ENCODE results near the gene DDX60. TPM values are rescaled to one million over a fixed set of nuclear protein-coding genes. Genes with fewer than 3 reads are reported as not detected.
"Not testable (repeated sequence)": the region's sequence is repeated elsewhere in the genome, so short reads cannot be mapped to it uniquely, and the experiment has no call there.

DDX60 gene
- total and polyA plus RNA-seq, 5 experiments from 2014 or later: 17.8 to 28.8 (median 25.8) TPM

DNA sequence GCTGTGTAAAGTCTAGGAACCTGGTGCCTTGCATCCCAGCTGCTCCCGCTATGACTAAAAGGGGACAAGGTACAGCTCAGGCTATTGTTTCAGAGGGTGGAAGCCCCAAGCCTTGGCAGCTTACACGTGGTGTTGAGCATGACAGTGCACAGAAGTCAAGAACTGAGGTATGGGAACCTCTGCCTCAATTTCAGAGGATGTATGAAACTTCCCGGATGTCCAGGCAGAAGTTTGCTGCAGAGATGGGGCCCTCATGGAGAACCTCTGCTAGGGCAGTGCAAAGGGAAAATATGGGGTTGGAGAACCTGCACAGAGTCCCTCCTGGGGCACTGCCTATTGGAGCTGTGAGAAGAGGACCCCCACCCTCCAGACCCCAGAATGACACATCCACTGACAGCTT, 76.6 kb downstream of the DDX60 start:
- peaks cover 9 to 16% (median 11%) of the 10 kb centered on the region in 4 donors for H3K4me1 Mint-ChIP-seq
- DNase-seq (no peak), ATAC-seq (no peak)
- H3K36me3 Mint-ChIP-seq: peaks cover 51 to 83% (median 83%) of the 10 kb centered on the region in 3 donors
- H3K27me3 Mint-ChIP-seq: no peaks in the 10 kb centered on the region
- no peak overlapping the region for H3K4me3 Mint-ChIP-seq
- H3K9me3 Mint-ChIP-seq: peaks cover 0 to 27% (median 17%) of the 10 kb centered on the region in 9 donors
- H3K27ac Mint-ChIP-seq: no peak overlapping the region
- POLR2A ChIA-PET: no interaction called here

- peaks cover 9 to 16% (median 11%) of the 10 kb centered on the region in 4 donors for H3K4me1 Mint-ChIP-seq
- DNase-seq (no peak), ATAC-seq (no peak)
- H3K27ac Mint-ChIP-seq: no peak overlapping the region
- H3K4me3 Mint-ChIP-seq: no peak overlapping the region
- H3K36me3 Mint-ChIP-seq: peaks cover 50 to 79% (median 79%) of the 10 kb centered on the region in 3 donors
- peaks cover 0 to 27% (median 17%) of the 10 kb centered on the region in 9 donors for H3K9me3 Mint-ChIP-seq
- H3K27me3 Mint-ChIP-seq: no peaks in the 10 kb centered on the region
- POLR2A ChIA-PET: no interaction called here
Measured at GRCh38 chr4:168240821-168241220, 77.7 kb downstream of the DDX60 start.

GRCh38 chr4:168221301-168221700, 97.3 kb downstream of the DDX60 start:
- DNase-seq (no peak), ATAC-seq (no peak)
- peaks cover 3 to 6% (median 4%) of the 10 kb centered on the region in 4 donors for H3K4me1 Mint-ChIP-seq
- H3K27me3 Mint-ChIP-seq: no peaks in the 10 kb centered on the region
- H3K9me3 Mint-ChIP-seq: peaks cover 0 to 12% (median 0%) of the 10 kb centered on the region in 9 donors
- POLR2A ChIA-PET: no interaction called here
- peaks cover 52 to 86% (median 69%) of the 10 kb centered on the region in 3 donors for H3K36me3 Mint-ChIP-seq
- H3K4me3 Mint-ChIP-seq: no peak overlapping the region
- H3K27ac Mint-ChIP-seq: peak overlapping the region in 2 of 10 donors; percentile 37 to 65

DNA sequence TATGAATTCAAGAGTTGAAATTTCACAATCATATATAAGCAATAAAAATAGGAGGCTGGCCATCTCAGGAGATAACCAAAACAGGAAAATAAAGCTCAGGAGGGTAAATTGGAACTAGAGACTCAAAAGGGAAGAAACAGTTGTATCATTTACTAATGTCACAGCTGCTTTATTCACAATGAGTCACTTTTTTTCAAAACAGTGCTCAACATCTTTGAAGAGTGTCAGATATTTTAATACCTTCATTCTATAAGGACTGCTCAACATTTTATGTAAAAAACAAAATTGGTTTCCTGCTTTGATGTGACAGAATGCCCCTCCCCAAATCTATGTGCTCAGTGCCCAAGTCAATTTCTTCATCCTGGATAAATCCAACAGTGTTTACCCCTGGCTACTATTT, 97.7 kb downstream of the DDX60 start:
- ATAC-seq (no peak), DNase-seq (no peak)
- Mint-ChIP-seq H3K4me3 (no peak overlapping the region), H3K4me1 (peaks cover 3 to 6% (median 4%) of the 10 kb centered on the region in 4 donors), H3K27me3 (no peaks in the 10 kb centered on the region), H3K9me3 (peaks cover 0 to 12% (median 0%) of the 10 kb centered on the region in 9 donors), H3K27ac (peak overlapping the region in 3 of 10 donors; percentile 15 to 65 (median 37)), H3K36me3 (peaks cover 56 to 86% (median 69%) of the 10 kb centered on the region in 3 donors)
- POLR2A ChIA-PET: no interaction called here

DNA sequence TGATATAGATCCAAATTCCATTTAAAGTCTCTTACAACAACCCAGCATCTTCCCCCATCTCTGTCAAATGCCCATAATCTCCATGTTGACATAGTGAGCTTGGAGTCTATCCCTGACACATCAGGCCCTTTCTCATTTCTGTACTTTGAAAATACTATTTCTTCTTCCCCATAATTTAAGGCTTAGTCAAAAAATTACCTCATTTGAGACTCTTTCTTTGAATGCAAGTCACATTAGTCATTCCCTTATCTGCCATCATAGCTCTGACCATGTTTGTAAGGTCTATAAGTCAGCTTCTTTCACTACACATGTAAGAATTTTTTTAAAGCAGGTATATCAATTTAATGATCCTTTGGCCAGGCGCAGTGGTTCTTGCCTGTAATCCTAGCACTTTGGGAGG, 99.9 kb downstream of the DDX60 start:
- POLR2A ChIA-PET: no interaction called here
- Mint-ChIP-seq H3K36me3 (peaks cover 75 to 85% (median 80%) of the 10 kb centered on the region in 3 donors), H3K9me3 (peaks cover 0 to 29% (median 13%) of the 10 kb centered on the region in 9 donors), H3K27ac (no peak overlapping the region), H3K27me3 (no peaks in the 10 kb centered on the region), H3K4me1 (peaks cover 3 to 6% (median 3%) of the 10 kb centered on the region in 4 donors), H3K4me3 (no peak overlapping the region)
- DNase-seq: no peak
- ATAC-seq: no peak

GRCh38 chr4:168213511-168213910, 105.0 kb downstream of the DDX60 start:
- DNase-seq, H3K4me3 Mint-ChIP-seq, POLR2A ChIA-PET, H3K27me3 Mint-ChIP-seq, H3K4me1 Mint-ChIP-seq, H3K27ac Mint-ChIP-seq, ATAC-seq: not testable (repeated sequence)
- peaks cover 0 to 44% (median 19%) of the 10 kb centered on the region in 9 donors for H3K9me3 Mint-ChIP-seq
- H3K36me3 Mint-ChIP-seq: peaks cover 48 to 67% (median 51%) of the 10 kb centered on the region in 3 donors

GRCh38 chr4:168212656-168213055, 105.9 kb downstream of the DDX60 start:
- POLR2A ChIA-PET: no interaction called here
- Mint-ChIP-seq H3K4me3 (no peak overlapping the region), H3K36me3 (peaks cover 39 to 65% (median 42%) of the 10 kb centered on the region in 3 donors), H3K27me3 (no peaks in the 10 kb centered on the region), H3K27ac (no peak overlapping the region), H3K9me3 (peaks cover 0 to 42% (median 13%) of the 10 kb centered on the region in 9 donors), H3K4me1 (peaks cover 0 to 2% (median under 1%) of the 10 kb centered on the region in 4 donors)
- ATAC-seq: no peak
- no peak for DNase-seq

GRCh38 chr4:168208957-168209614, 109.5 kb downstream of the DDX60 start:
- ATAC-seq (no peak), DNase-seq (no peak)
- H3K27me3 Mint-ChIP-seq: no peaks in the 10 kb centered on the region
- H3K4me1 Mint-ChIP-seq: peaks cover 0 to 2% (median under 1%) of the 10 kb centered on the region in 4 donors
- H3K27ac Mint-ChIP-seq: no peak overlapping the region
- H3K9me3 Mint-ChIP-seq: peaks cover 10 to 43% (median 20%) of the 10 kb centered on the region in 9 donors
- no peak overlapping the region for H3K4me3 Mint-ChIP-seq
- H3K36me3 Mint-ChIP-seq: peaks cover 6 to 57% (median 30%) of the 10 kb centered on the region in 3 donors
- POLR2A ChIA-PET: no interaction called here

GRCh38 chr4:168203233-168203911, 115.2 kb downstream of the DDX60 start:
- no peaks in the 10 kb centered on the region for H3K4me1 Mint-ChIP-seq
- H3K27me3 Mint-ChIP-seq: no peaks in the 10 kb centered on the region
- H3K9me3 Mint-ChIP-seq: peaks cover 19 to 47% (median 31%) of the 10 kb centered on the region in 9 donors
- ATAC-seq (no peak), DNase-seq (no peak)
- no peak overlapping the region for H3K4me3 Mint-ChIP-seq
- H3K27ac Mint-ChIP-seq: no peak overlapping the region
- POLR2A ChIA-PET: no interaction called here
- H3K36me3 Mint-ChIP-seq: peaks cover 2 to 44% (median 37%) of the 10 kb centered on the region in 3 donors

GRCh38 chr4:168200685-168201084, 117.9 kb downstream of the DDX60 start:
- POLR2A ChIA-PET: no interaction called here
- Mint-ChIP-seq H3K4me3 (no peak overlapping the region), H3K27me3 (no peaks in the 10 kb centered on the region), H3K4me1 (peaks cover 0 to 2% (median 0%) of the 10 kb centered on the region in 4 donors), H3K36me3 (peaks cover 2 to 32% (median 23%) of the 10 kb centered on the region in 3 donors), H3K9me3 (peaks cover 15 to 42% (median 27%) of the 10 kb centered on the region in 9 donors), H3K27ac (no peak overlapping the region)
- ATAC-seq: no peak
- DNase-seq: no peak

- Mint-ChIP-seq H3K36me3 (peaks cover 2 to 20% (median 14%) of the 10 kb centered on the region in 3 donors), H3K9me3 (peaks cover 9 to 29% (median 20%) of the 10 kb centered on the region in 9 donors), H3K4me3 (no peak overlapping the region), H3K27ac (peak overlapping the region in 1 of 10 donors; percentile 9), H3K27me3 (no peaks in the 10 kb centered on the region), H3K4me1 (peaks cover 0 to 2% (median 0%) of the 10 kb centered on the region in 4 donors)
- POLR2A ChIA-PET: no interaction called here
- ATAC-seq: no peak
- DNase-seq: no peak
Measured at GRCh38 chr4:168199260-168199957, 119.1 kb downstream of the DDX60 start.

- no peak for ATAC-seq
- Mint-ChIP-seq H3K27me3 (no peaks in the 10 kb centered on the region), H3K4me1 (peaks cover 0 to 2% (median 0%) of the 10 kb centered on the region in 4 donors), H3K27ac (no peak overlapping the region), H3K36me3 (peaks cover 0 to 16% (median 9%) of the 10 kb centered on the region in 3 donors), H3K9me3 (peaks cover 4 to 16% (median 10%) of the 10 kb centered on the region in 9 donors), H3K4me3 (no peak overlapping the region)
- POLR2A ChIA-PET: no interaction called here
- no peak for DNase-seq
Measured at GRCh38 chr4:168197926-168198325, 120.6 kb downstream of the DDX60 start.

Measured in naive thymus-derived CD8-positive, alpha-beta T cell (primary cell).